Calu3 (cell line): Measurements from ENCODE around the gene SF3B6. TPM values are rescaled to one million over a fixed set of nuclear protein-coding genes. Genes with fewer than 3 reads are reported as not detected.

ENCODE experiments used
- BruUV-seq: library from RNA; stranded (reverse); fragments of 400-500 nt; replicated peaks from 2 replicates; lab custom pipeline; 2021; lab: Mats Ljungman, UMichigan
- CTCF ChIA-PET: fragments of 300-600 bp; sonication (Branson Sonifier 250); formaldehyde crosslinking; loops from one replicate; lab custom pipeline; 2022; ENCODE audit warnings: antibody characterized with exemption; lab: Charles Lee
- DNase-seq: peaks from one replicate; pipeline ENCODE4 v3.0.0; 2022
- H3K27ac Mint-ChIP-seq: one replicate; pipeline ENCODE4 v1.8.0; 2022; ENCODE audit warnings: mixed read lengths; ENCODE audit not compliant: unreplicated experiment
- H3K27me3 Mint-ChIP-seq: one replicate; pipeline ENCODE4 v1.8.0; 2022; ENCODE audit warnings: mixed read lengths; ENCODE audit not compliant: unreplicated experiment
- H3K36me3 Mint-ChIP-seq: one replicate; pipeline ENCODE4 v1.8.0; 2022; ENCODE audit warnings: mild to moderate bottlenecking, moderate library complexity, mixed read lengths; ENCODE audit not compliant: insufficient read depth, unreplicated experiment
- H3K4me1 Mint-ChIP-seq: one replicate; pipeline ENCODE4 v1.8.0; 2022; ENCODE audit warnings: mild to moderate bottlenecking, low read depth, mixed read lengths; ENCODE audit not compliant: unreplicated experiment
- H3K4me3 Mint-ChIP-seq: one replicate; pipeline ENCODE4 v1.8.0; 2022; ENCODE audit warnings: mild to moderate bottlenecking, low read depth, moderate library complexity, mixed read lengths; ENCODE audit not compliant: unreplicated experiment
- H3K9me3 Mint-ChIP-seq: one replicate; pipeline ENCODE4 v1.8.0; 2022; ENCODE audit warnings: low read depth, mixed read lengths; ENCODE audit not compliant: unreplicated experiment
- CTCF ChIP-seq: fragments of 200-600 bp; IDR thresholded peaks from one replicate; pipeline ENCODE4 v1.8.0; 2022; ENCODE audit warnings: antibody characterized with exemption; ENCODE audit not compliant: unreplicated experiment
- intact Hi-C: fragments of 100-400 bp; cut with micrococcal nuclease; formaldehyde crosslinking; loops from one replicate; pipeline ENCODE4 v1.10.0; 2022; ENCODE audit not compliant: unreplicated experiment
- total RNA-seq: library from RNA; stranded (reverse); gene quantifications from 2 replicates; pipeline ENCODE4 v1.2.3, GENCODE V29; 2022

The SF3B6 gene
- total RNA-seq, 1 experiment from 2014 or later, result 112 TPM

- intact Hi-C loops, result no loop called here
- Mint-ChIP-seq H3K27ac (no peak overlapping the region), H3K27me3 (no peaks in the 10 kb centered on the region), H3K9me3 (peaks cover 3% of the 10 kb centered on the region), H3K4me1 (peaks cover 9% of the 10 kb centered on the region), H3K36me3 (no peaks in the 10 kb centered on the region), H3K4me3 (no peak overlapping the region)
- no peak for DNase-seq
- CTCF ChIA-PET, result interaction anchor here (0.6 kb wide), 2 partner anchors 21 to 52 kb away, joined by 3 read pairs; no protein-coding TSS in a partner anchor
- no peak for TF ChIP-seq CTCF
- no TSS peak for BruUV-seq
Observed at GRCh38 chr2:24106786-24107185, 30.7 kb upstream of the SF3B6 start.

- DNase-seq, result no peak
- H3K27ac Mint-ChIP-seq, result no peak overlapping the region
- H3K4me3 Mint-ChIP-seq, result no peak overlapping the region
- no TSS peak for BruUV-seq
- no peaks in the 10 kb centered on the region for H3K4me1 Mint-ChIP-seq
- no peaks in the 10 kb centered on the region for H3K36me3 Mint-ChIP-seq
- H3K9me3 Mint-ChIP-seq, result peaks cover 3% of the 10 kb centered on the region
- no peaks in the 10 kb centered on the region for H3K27me3 Mint-ChIP-seq
- no peak for TF ChIP-seq CTCF
- CTCF ChIA-PET, result no interaction called here
- intact Hi-C loops, result no loop called here
Observed at GRCh38 chr2:24105816-24106215, 29.7 kb upstream of the SF3B6 start.

GRCh38 chr2:24104906-24105305, 28.8 kb upstream of the SF3B6 start:
- CTCF ChIA-PET, result no interaction called here
- no peak for TF ChIP-seq CTCF
- BruUV-seq, result no TSS peak
- Mint-ChIP-seq H3K4me1 (no peaks in the 10 kb centered on the region), H3K27me3 (no peaks in the 10 kb centered on the region), H3K4me3 (no peak overlapping the region), H3K27ac (no peak overlapping the region), H3K36me3 (no peaks in the 10 kb centered on the region), H3K9me3 (peaks cover 3% of the 10 kb centered on the region)
- intact Hi-C loops, result no loop called here
- no peak for DNase-seq

- DNase-seq, result no peak
- Mint-ChIP-seq H3K4me3 (no peak overlapping the region), H3K27me3 (no peaks in the 10 kb centered on the region), H3K9me3 (peaks cover 3% of the 10 kb centered on the region), H3K4me1 (no peaks in the 10 kb centered on the region), H3K27ac (no peak overlapping the region), H3K36me3 (no peaks in the 10 kb centered on the region)
- no TSS peak for BruUV-seq
- CTCF ChIA-PET, result no interaction called here
- intact Hi-C loops, result no loop called here
- no peak for TF ChIP-seq CTCF
Observed at GRCh38 chr2:24104110-24104650, 28.1 kb upstream of the SF3B6 start.
